HepG2 (cell line): ENCODE measurements around the gene ROM1. TPM values are rescaled to one million over a fixed set of nuclear protein-coding genes. Genes with fewer than 3 reads are reported as not detected.

ENCODE experiments used
- EED ChIP-seq: sonication (generic); formaldehyde crosslinking; IDR thresholded peaks from 2 replicates; pipeline ENCODE4 v1.5.0; 2020; ENCODE audit warnings: mild to moderate bottlenecking, missing genetic modification reagents
- KLF16 ChIP-seq, 2 experiments: sonication (generic) in 1 of 2; formaldehyde crosslinking in 1 of 2; IDR thresholded peaks; 2 replicates each; pipeline versions ENCODE4 v1.6.1 to v1.8.0; 2016 to 2023; ENCODE audit warnings: missing genetic modification reagents in 2 of 2, missing compliant biosample characterization in 1 of 2
- MED1 ChIP-seq: sonication (generic); formaldehyde crosslinking; IDR thresholded peaks from 2 replicates; pipeline ENCODE4 v1.4.0; 2020; ENCODE audit warnings: missing genetic modification reagents
- NONO ChIP-seq, 2 experiments: fragments of 450-650 bp in 1 of 2; sonication (generic) in 1 of 2; formaldehyde crosslinking in 1 of 2; IDR thresholded peaks in 1 of 2; conservative IDR thresholded peaks in 1 of 2; 2 replicates each; pipeline versions ENCODE4 v1.6.1 to v1.8.0; 2017 to 2022; ENCODE audit warnings: mild to moderate bottlenecking in 1 of 2, missing genetic modification reagents in 1 of 2, moderate library complexity in 1 of 2
- PCBP1 ChIP-seq: fragments of 200-400 bp; formaldehyde crosslinking; IDR thresholded peaks from 2 replicates; pipeline ENCODE4 v1.6.1; 2017; ENCODE audit warnings: mild to moderate bottlenecking, low read depth, low read length, borderline replicate concordance
- PRDM10 ChIP-seq: sonication (generic); formaldehyde crosslinking; IDR thresholded peaks from 2 replicates; pipeline ENCODE4 v1.4.0; 2020; ENCODE audit warnings: low read depth, missing genetic modification reagents
- TGIF2 ChIP-seq: IDR thresholded peaks from 2 replicates; pipeline ENCODE4 v1.6.1; 2016; ENCODE audit warnings: control low read depth, missing compliant biosample characterization
- YY1 ChIP-seq: IDR thresholded peaks from 2 replicates; pipeline ENCODE4 v1.6.1; 2011; ENCODE audit warnings: low read length, low read depth, moderate library complexity, mild to moderate bottlenecking; ENCODE audit not compliant: insufficient read depth, insufficient replicate concordance
- ZNF563 ChIP-seq: sonication (generic); formaldehyde crosslinking; IDR thresholded peaks from 2 replicates; pipeline ENCODE4 v1.8.0; 2022; ENCODE audit warnings: mild to moderate bottlenecking, moderate library complexity, missing genetic modification reagents
- polyA plus RNA-seq, 8 experiments: library from polyadenylated mRNA; depleted of rRNA in 3 of 8; stranded (reverse) in 7 of 8; unstranded in 1 of 8; fragments of >200 nt; fragmentation: Illumina TruSeq in 4 of 8; extraction: Trizol in 4 of 8; gene quantifications; 2 replicates each; pipeline versions ENCODE4 v1.2.1 to v1.2.3, GENCODE V29; 2011 to 2016; ENCODE audit warnings: low read depth in 4 of 8, missing spikeins in 1 of 8, mixed read lengths in 1 of 8; ENCODE audit not compliant: insufficient read depth in 1 of 8
- total RNA-seq, 5 experiments: library from RNA; depleted of rRNA; stranded (reverse); fragments of >200 nt; fragmentation: Illumina TruSeq; extraction: Trizol; gene quantifications; 2 replicates each; pipeline ENCODE4 v1.2.3, GENCODE V29; 2016; ENCODE audit warnings: low read depth in 1 of 5
- TF ChIP-seq, protein P1 (sequence below): sonication (generic); formaldehyde crosslinking; IDR thresholded peaks from 2 replicates; pipeline ENCODE4 v1.5.0; 2020; ENCODE audit warnings: missing genetic modification reagents, mild to moderate bottlenecking, borderline replicate concordance
- TF ChIP-seq, protein P2 (sequence below): sonication (generic); formaldehyde crosslinking; IDR thresholded peaks from 2 replicates; pipeline ENCODE4 v1.5.0; 2020; ENCODE audit warnings: mild to moderate bottlenecking, missing genetic modification reagents, borderline replicate concordance

Gene ROM1
- total and polyA plus RNA-seq, 2 of the 13 experiments (the other 11 are each of a cell fraction or from before 2014, with no cell fraction given): 1.2 to 2.4 TPM

- TF ChIP-seq, protein P1, sequence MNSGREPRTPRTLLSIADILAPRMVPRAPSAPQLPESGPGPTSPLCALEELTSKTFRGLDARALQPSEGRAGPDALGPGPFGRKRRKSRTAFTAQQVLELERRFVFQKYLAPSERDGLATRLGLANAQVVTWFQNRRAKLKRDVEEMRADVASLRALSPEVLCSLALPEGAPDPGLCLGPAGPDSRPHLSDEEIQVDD (CRISPR knock-in tag): no peak
- TF ChIP-seq YY1: no peak
- no peak for TF ChIP-seq PRDM10 (CRISPR knock-in tag)
- TF ChIP-seq NONO (IDR thresholded peaks at IDR 0.05): no peak
- 0 out of 2 replicates have a peak, but pooled peaks have one; percentile 10 for TF ChIP-seq NONO (CRISPR knock-in tag; conservative IDR thresholded peaks at IDR 0.05)
- no peak for TF ChIP-seq KLF16 (CRISPR knock-in tag; IDR thresholded peaks at IDR 0.05)
- no peak for TF ChIP-seq ZNF563 (CRISPR knock-in tag)
- no peak for TF ChIP-seq PCBP1
- no peak for TF ChIP-seq TGIF2
- no peak for TF ChIP-seq EED
- TF ChIP-seq, protein P2, sequence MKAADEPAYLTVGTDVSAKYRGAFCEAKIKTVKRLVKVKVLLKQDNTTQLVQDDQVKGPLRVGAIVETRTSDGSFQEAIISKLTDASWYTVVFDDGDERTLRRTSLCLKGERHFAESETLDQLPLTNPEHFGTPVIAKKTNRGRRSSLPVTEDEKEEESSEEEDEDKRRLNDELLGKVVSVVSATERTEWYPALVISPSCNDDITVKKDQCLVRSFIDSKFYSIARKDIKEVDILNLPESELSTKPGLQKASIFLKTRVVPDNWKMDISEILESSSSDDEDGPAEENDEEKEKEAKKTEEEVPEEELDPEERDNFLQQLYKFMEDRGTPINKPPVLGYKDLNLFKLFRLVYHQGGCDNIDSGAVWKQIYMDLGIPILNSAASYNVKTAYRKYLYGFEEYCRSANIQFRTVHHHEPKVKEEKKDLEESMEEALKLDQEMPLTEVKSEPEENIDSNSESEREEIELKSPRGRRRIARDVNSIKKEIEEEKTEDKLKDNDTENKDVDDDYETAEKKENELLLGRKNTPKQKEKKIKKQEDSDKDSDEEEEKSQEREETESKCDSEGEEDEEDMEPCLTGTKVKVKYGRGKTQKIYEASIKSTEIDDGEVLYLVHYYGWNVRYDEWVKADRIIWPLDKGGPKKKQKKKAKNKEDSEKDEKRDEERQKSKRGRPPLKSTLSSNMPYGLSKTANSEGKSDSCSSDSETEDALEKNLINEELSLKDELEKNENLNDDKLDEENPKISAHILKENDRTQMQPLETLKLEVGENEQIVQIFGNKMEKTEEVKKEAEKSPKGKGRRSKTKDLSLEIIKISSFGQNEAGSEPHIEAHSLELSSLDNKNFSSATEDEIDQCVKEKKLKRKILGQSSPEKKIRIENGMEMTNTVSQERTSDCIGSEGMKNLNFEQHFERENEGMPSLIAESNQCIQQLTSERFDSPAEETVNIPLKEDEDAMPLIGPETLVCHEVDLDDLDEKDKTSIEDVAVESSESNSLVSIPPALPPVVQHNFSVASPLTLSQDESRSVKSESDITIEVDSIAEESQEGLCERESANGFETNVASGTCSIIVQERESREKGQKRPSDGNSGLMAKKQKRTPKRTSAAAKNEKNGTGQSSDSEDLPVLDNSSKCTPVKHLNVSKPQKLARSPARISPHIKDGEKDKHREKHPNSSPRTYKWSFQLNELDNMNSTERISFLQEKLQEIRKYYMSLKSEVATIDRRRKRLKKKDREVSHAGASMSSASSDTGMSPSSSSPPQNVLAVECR: no peak
- no peak for TF ChIP-seq MED1 (CRISPR knock-in tag)
Observed at GRCh38 chr11:62646825-62647608, 34.0 kb downstream of the ROM1 start (continued).
